LNCaP clone FGC (cell line): ENCODE results near the gene SDK2.

ENCODE experiments used
- DNase-seq: peaks from one replicate; pipeline ENCODE4 v3.0.0-alpha.2; 2011; ENCODE audit warnings: low read depth
- H3K4me3 ChIP-seq: 2 replicates; pipeline ENCODE4 v1.5.1; 2011; ENCODE audit warnings: mild to moderate bottlenecking, low read depth, low read length, control low read depth
- CTCF ChIP-seq: IDR thresholded peaks from 2 replicates; pipeline ENCODE4 v1.5.1; 2012; ENCODE audit warnings: mild to moderate bottlenecking; ENCODE audit not compliant: control insufficient read depth, insufficient read depth; ENCODE audit errors: extremely low read depth

Gene SDK2

DNA sequence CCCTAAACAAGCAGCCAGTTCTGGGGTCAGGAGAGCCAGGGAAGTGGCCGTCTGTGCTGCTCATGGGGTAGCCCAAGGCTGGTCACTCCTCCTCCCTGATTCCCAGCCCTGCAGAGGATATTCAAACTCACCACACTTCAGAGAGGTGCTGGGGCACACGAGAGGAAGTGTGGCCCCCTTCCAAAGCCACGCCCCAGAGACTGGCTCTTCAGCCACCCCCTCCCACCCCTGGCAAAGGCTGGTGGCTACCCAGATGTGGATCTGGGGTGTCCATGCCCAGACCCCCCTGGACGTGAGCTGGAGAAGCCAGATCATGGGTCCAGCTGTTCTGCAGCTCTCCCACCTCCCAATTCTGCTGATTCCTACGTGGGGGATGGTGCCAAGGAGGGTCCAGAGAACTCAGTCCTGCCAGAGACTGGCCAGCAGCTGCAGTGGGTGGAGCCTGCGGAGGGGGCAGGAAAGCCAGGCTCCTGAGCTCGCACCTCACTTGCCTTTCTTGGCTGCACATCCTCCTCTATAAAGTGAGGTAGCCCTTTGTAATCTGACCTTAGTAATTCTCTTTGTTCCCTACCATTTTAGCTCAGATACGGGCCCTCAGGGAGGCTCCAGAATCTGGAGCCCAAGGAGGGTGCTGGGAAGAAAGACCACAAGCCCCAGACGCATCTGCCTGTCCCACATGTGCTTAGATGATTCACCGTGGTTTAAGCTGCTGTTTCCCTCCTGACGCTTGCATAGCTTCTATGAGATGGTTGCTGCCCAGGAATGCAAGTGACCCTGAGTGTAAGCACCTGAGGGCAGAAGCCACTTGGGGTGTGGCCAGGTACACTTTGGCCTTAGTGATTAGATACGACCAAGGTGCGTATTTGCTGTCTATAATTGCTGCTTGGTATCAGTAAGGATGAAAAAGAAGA, 15.3 kb downstream of the SDK2 start:
- DNase-seq = no peak
- TF ChIP-seq CTCF = no peak
- no peak overlapping the region for H3K4me3 ChIP-seq

DNA sequence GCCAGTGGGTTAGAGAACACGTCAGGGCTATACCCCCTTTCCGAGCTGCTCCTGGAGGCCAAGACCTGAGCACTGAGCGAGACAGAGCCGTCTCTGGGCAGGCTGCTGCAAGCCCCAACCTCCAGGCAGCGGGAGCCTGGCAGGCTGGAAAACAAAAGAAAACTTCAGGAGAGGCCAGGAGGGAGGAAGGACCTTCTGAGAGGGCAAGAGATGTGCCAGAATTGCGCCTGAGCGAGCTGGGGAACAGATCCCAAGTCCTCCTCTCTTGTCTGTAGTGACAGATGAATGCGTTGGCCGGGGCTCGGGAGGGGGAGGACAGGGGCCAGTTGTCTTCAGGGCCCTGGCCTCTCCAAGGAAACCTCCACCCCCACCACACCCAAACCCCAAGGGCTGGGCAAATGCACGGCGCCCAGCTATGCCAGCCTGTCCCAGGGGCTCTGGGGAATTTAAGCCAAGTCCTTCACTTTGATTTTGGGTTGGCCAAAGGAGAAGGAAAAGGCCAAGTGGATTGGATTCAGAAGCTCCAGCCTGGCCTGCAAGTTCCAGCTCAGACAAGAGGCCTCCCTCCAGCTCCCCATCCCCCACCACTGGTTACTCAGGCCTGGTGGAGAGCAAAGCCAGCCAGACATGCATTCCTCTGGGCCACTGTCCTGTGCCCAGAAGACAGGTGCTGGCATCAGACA, 18.1 kb downstream of the SDK2 start:
- TF ChIP-seq CTCF = no peak
- no peak overlapping the region for H3K4me3 ChIP-seq
- no peak for DNase-seq

GRCh38 chr17:73625006-73625405, 19.2 kb downstream of the SDK2 start:
- no peak for DNase-seq
- no peak overlapping the region for H3K4me3 ChIP-seq
- TF ChIP-seq CTCF = no peak

DNA sequence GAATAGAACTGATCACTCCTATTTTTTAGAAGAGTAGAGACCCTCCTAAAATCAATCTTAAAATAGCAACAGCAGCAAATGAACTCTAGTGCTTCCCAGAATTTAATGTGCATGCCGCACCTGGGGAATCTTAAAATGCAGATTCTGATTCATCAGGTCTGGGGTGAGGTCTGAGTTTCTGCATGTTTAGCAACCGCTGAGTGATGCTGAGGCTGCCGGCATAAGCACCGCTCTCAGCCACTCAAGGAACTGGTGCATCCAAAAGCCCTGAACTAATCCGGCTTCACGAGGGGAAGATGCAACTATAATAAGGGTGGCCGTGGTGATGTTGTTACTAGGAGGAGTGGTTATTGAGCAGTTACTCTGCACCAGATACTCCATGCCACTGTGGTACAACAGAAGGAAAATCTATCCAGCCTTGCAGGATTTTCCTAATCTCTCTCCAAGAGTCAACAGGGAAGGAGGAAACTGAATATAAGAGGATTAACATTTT, 19.7 kb downstream of the SDK2 start:
- TF ChIP-seq CTCF = no peak
- H3K4me3 ChIP-seq = no peak overlapping the region
- DNase-seq = no peak

- DNase-seq = no peak
- no peak for TF ChIP-seq CTCF
- H3K4me3 ChIP-seq = no peak overlapping the region
These were observed 20.4 kb downstream of the SDK2 start for GRCh38 chr17:73623818-73624217.

- H3K4me3 ChIP-seq = no peak overlapping the region
- TF ChIP-seq CTCF = no peak
- no peak for DNase-seq
These were observed 21.0 kb downstream of the SDK2 start for GRCh38 chr17:73623247-73623646.
